ENCODE measurements around the gene DMRTB1.

DMRTB1 gene

GRCh38 chr1:53462769-53463501 lies 3.7 kb downstream of the DMRTB1 start:
- in situ Hi-C loops (cut with MboI; ENCODE audit: low sequenced_read_pairs), result no loop called here

GRCh38 chr1:53463961-53464899 lies 5.0 kb downstream of the DMRTB1 start:
- in situ Hi-C loops (cut with MboI; ENCODE audit: low sequenced_read_pairs), result no loop called here

- in situ Hi-C loops (cut with MboI; ENCODE audit: low sequenced_read_pairs), result no loop called here
These were observed 6.1 kb downstream of the DMRTB1 start for GRCh38 chr1:53465023-53465957.

GRCh38 chr1:53467391-53467790 lies 8.2 kb downstream of the DMRTB1 start:
- in situ Hi-C loops (cut with MboI; ENCODE audit: low sequenced_read_pairs), result no loop called here

- in situ Hi-C loops (cut with MboI; ENCODE audit: low sequenced_read_pairs), result no loop called here
These were observed 9.2 kb downstream of the DMRTB1 start for GRCh38 chr1:53468374-53468773.

- in situ Hi-C loops (cut with MboI; ENCODE audit: low sequenced_read_pairs), result no loop called here
These were observed 10.2 kb downstream of the DMRTB1 start for GRCh38 chr1:53469373-53469772.

GRCh38 chr1:53470155-53470554 lies 11.0 kb downstream of the DMRTB1 start:
- in situ Hi-C loops (cut with MboI; ENCODE audit: low sequenced_read_pairs), result no loop called here

GRCh38 chr1:53470584-53470983 lies 11.4 kb downstream of the DMRTB1 start:
- in situ Hi-C loops (cut with MboI; ENCODE audit: low sequenced_read_pairs), result no loop called here

- in situ Hi-C loops (cut with MboI; ENCODE audit: low sequenced_read_pairs), result no loop called here
These were observed 11.8 kb downstream of the DMRTB1 start for GRCh38 chr1:53471000-53471399.

- in situ Hi-C loops (cut with MboI; ENCODE audit: low sequenced_read_pairs), result no loop called here
These were observed 14.3 kb downstream of the DMRTB1 start for GRCh38 chr1:53473463-53473862.

GRCh38 chr1:53475664-53476063 lies 16.5 kb downstream of the DMRTB1 start:
- in situ Hi-C loops (cut with MboI; ENCODE audit: low sequenced_read_pairs), result no loop called here

- in situ Hi-C loops (cut with MboI; ENCODE audit: low sequenced_read_pairs), result no loop called here
These were observed 17.4 kb downstream of the DMRTB1 start for GRCh38 chr1:53476579-53476978.

GRCh38 chr1:53477651-53478501 lies 18.7 kb downstream of the DMRTB1 start:
- in situ Hi-C loops (cut with MboI; ENCODE audit: low sequenced_read_pairs), result no loop called here

- in situ Hi-C loops (cut with MboI; ENCODE audit: low sequenced_read_pairs), result no loop called here
These were observed 19.3 kb downstream of the DMRTB1 start for GRCh38 chr1:53478502-53478818.

- in situ Hi-C loops (cut with MboI; ENCODE audit: low sequenced_read_pairs), result no loop called here
These were observed 21.5 kb downstream of the DMRTB1 start for GRCh38 chr1:53480678-53481077.

GRCh38 chr1:53481456-53481855 lies 22.3 kb downstream of the DMRTB1 start:
- in situ Hi-C loops (cut with MboI; ENCODE audit: low sequenced_read_pairs), result no loop called here

GRCh38 chr1:53482441-53483153 lies 23.4 kb downstream of the DMRTB1 start:
- in situ Hi-C loops (cut with MboI; ENCODE audit: low sequenced_read_pairs), result no loop called here

- in situ Hi-C loops (cut with MboI; ENCODE audit: low sequenced_read_pairs), result no loop called here
These were observed 24.0 kb downstream of the DMRTB1 start for GRCh38 chr1:53483170-53483569.

- in situ Hi-C loops (cut with MboI; ENCODE audit: low sequenced_read_pairs), result no loop called here
These were observed 24.5 kb downstream of the DMRTB1 start for GRCh38 chr1:53483656-53484055.
